Measurements from ENCODE around the gene CD84.

CD84 gene

DNA sequence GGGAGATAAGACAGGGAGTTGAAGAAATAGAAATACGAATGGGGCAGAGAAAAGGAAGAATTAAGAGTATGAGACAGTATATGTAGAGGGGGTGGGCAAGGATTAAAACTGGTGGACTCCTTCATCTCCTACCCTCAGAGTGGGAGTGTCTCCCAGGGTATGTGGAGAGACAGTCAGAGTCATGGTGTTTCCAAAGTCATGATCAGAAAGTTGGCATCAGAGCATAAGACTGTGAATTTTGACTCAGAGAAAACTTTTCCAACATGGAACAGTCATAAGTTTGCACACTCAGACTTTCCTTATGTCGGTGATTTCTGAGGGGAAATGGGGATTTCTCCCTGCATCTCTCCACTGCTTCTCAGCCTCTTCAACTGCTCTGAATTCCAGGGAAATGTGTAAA is 2.4 kb downstream of the CD84 start:
- no peak overlapping the region for H3K4me3 ChIP-seq (ENCODE audit: low read depth, low read length)
- TF ChIP-seq, protein P1, sequence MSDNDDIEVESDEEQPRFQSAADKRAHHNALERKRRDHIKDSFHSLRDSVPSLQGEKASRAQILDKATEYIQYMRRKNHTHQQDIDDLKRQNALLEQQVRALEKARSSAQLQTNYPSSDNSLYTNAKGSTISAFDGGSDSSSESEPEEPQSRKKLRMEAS (IDR thresholded peaks at IDR 0.05; ENCODE audit: low read depth, low read length) = no peak
- TF ChIP-seq MYC (IDR thresholded peaks at IDR 0.05; ENCODE audit: low read depth, low read length) = no peak
- no peak for DNase-seq (ENCODE audit: low read depth)

DNA sequence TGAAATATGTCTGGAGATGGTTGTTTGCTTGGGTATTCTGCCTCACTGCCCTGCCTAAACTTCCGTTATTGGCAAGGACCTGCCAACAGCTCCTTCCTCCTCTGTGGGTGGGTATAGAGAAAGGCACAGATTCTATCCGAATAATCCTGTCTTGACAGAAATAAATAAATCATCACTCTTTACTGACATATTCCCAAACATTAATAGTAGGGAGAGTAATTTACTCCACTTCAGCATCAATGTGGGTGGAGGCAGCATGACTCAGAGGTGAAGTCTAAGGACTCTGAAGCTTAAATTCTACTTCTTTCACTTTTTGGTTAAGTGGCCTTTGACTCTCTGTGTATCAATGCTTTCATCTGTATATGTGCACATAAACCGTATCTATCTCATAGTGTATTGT is 2.9 kb downstream of the CD84 start:
- TF ChIP-seq, protein P2, sequence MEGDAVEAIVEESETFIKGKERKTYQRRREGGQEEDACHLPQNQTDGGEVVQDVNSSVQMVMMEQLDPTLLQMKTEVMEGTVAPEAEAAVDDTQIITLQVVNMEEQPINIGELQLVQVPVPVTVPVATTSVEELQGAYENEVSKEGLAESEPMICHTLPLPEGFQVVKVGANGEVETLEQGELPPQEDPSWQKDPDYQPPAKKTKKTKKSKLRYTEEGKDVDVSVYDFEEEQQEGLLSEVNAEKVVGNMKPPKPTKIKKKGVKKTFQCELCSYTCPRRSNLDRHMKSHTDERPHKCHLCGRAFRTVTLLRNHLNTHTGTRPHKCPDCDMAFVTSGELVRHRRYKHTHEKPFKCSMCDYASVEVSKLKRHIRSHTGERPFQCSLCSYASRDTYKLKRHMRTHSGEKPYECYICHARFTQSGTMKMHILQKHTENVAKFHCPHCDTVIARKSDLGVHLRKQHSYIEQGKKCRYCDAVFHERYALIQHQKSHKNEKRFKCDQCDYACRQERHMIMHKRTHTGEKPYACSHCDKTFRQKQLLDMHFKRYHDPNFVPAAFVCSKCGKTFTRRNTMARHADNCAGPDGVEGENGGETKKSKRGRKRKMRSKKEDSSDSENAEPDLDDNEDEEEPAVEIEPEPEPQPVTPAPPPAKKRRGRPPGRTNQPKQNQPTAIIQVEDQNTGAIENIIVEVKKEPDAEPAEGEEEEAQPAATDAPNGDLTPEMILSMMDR (IDR thresholded peaks at IDR 0.05; ENCODE audit: low read depth, low read length) = no peak
- TF ChIP-seq MYC (IDR thresholded peaks at IDR 0.05; ENCODE audit: low read depth, low read length) (no peak), POLR2A (IDR thresholded peaks at IDR 0.05; ENCODE audit: extremely low read depth, insufficient read length) (no peak)
- TF ChIP-seq, protein P1 (IDR thresholded peaks at IDR 0.05; ENCODE audit: low read depth, low read length) = no peak
- DNase-seq (ENCODE audit: low read depth) = no peak
- H3K4me3 ChIP-seq (ENCODE audit: low read depth, low read length) = no peak overlapping the region

DNA sequence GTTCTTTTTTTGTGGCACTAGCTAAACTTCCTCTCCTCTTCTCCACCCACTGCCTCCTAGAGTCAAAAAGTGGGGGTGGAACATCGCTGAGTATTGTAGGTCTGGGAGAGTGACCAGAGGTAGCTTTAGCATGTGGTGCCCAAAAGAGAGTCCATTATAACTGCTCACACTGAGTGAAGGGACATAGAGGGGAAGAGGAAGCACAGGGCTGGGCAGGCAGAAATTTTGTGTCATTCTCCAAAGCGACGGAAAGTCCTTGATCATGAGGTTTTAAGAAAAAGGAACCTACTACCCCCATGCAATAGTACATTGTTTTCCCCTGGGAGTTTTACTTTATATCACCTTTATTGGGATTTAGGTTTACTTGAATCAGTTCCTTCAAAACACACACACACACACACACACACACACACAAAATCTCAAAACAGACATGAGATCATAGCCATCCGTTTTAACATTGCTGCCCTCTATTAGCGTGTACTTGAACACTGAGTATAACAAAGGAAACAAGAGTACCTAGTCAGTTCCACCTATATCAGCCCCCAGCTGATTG is 4.1 kb downstream of the CD84 start:
- DNase-seq (ENCODE audit: low read depth) = peak; percentile 83
- TF ChIP-seq MYC (IDR thresholded peaks at IDR 0.05; ENCODE audit: low read depth, low read length) = 0 out of 2 replicates have a peak, but pooled peaks have one; percentile 38
- TF ChIP-seq POLR2A (IDR thresholded peaks at IDR 0.05; ENCODE audit: extremely low read depth, insufficient read length) = peak; percentile 17
- TF ChIP-seq, protein P2 (IDR thresholded peaks at IDR 0.05; ENCODE audit: low read depth, low read length) = no peak
- TF ChIP-seq, protein P1 (IDR thresholded peaks at IDR 0.05; ENCODE audit: low read depth, low read length) = peak; percentile 28; the same call in 1 of the 2 replicates
- H3K4me3 ChIP-seq (ENCODE audit: low read depth, low read length) = peak overlapping the region; percentile 23

DNA sequence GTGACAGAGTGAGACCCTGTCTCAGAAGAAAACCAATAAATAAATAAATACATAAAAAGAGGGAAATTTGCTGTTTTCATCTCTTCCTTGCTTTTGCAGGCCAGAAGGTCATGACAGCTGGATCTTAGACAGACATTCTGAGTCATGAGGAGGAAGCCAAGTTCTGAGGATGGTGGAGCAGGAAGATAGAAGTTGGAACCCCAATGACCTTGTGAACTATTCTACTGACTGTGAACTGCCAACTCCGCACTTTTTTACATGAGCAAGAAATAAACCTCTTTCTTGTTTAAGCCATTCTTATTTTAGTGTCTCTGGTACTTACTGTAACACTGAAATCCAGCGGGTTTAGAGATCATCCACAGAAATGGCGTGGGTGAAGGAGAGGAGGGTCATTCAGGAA is 8.5 kb downstream of the CD84 start:
- H3K4me3 ChIP-seq (ENCODE audit: low read depth, low read length) = no peak overlapping the region
- TF ChIP-seq, protein P1 (IDR thresholded peaks at IDR 0.05; ENCODE audit: low read depth, low read length) = no peak
- TF ChIP-seq, protein P2 (IDR thresholded peaks at IDR 0.05; ENCODE audit: low read depth, low read length) = no peak
- TF ChIP-seq POLR2A (IDR thresholded peaks at IDR 0.05; ENCODE audit: extremely low read depth, insufficient read length) = no peak
- no peak for TF ChIP-seq MYC (IDR thresholded peaks at IDR 0.05; ENCODE audit: low read depth, low read length)
- DNase-seq (ENCODE audit: low read depth) = peak; percentile 26

DNA sequence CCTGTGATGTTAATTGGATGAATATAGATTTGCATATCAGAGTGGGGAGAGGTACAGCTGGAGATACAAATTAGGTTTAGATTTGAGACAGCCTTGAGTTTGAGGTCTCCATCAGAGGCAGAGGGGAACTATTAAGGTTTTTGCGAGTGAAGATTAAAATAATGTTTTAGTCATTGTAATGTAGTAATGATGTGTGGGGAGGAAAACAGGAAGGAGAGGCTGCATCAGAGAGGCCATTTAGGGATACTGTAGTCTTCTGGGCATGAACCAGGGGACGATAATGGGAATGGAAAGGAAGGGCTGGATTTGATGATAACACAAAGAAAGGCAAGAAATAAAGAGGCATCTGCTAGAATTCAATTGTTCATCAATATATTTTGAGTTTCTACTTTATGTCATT is 9.5 kb downstream of the CD84 start:
- peak; percentile 38 for DNase-seq (ENCODE audit: low read depth)
- no peak for TF ChIP-seq MYC (IDR thresholded peaks at IDR 0.05; ENCODE audit: low read depth, low read length)
- no peak for TF ChIP-seq POLR2A (IDR thresholded peaks at IDR 0.05; ENCODE audit: extremely low read depth, insufficient read length)
- TF ChIP-seq, protein P1 (IDR thresholded peaks at IDR 0.05; ENCODE audit: low read depth, low read length) = no peak
- TF ChIP-seq, protein P2 (IDR thresholded peaks at IDR 0.05; ENCODE audit: low read depth, low read length) = no peak
- no peak overlapping the region for H3K4me3 ChIP-seq (ENCODE audit: low read depth, low read length)

DNA sequence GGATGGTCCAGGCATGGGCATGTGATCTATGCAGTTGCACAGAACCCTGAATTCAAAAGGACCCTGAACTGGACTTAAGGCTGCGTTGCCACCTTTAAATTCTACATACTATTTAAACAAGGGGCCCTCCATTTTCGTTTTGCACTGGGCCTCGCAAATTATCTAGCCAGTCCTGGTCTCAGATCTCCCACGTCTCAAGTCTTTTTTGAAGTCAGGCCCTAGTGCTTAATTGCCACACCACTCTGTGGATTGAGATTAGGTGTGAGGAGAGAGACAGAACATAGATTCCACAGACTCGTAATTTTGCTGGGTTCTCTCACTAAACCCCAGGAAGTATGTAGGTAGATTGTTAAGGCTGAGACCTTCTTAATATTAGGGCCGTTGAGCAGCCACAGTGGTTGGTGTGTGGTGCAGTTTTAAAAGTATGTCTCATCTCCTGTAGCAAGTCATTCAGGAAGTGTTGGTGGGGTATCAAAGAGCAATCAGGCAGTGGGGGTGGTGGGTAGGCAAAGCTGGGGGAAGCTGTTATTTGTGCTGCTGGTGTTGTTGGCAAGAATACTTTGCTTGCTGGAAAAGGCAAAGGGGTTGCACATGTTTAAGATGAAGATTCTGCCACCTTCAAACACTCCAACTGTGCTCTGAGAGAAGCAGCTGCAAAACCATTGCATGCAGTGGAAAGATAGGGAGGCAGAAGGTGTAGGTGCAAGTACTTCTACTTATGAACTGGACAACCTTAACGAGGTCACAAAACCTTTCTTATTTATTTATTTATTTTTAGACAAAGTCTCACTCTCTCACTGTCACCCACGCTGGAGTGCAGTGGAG is 11.2 kb downstream of the CD84 start:
- TF ChIP-seq, protein P1 (IDR thresholded peaks at IDR 0.05; ENCODE audit: low read depth, low read length) = peak; percentile 66
- TF ChIP-seq POLR2A (IDR thresholded peaks at IDR 0.05; ENCODE audit: extremely low read depth, insufficient read length) (peak; percentile 24), MYC (IDR thresholded peaks at IDR 0.05; ENCODE audit: low read depth, low read length) (peak; percentile 66)
- TF ChIP-seq, protein P2 (IDR thresholded peaks at IDR 0.05; ENCODE audit: low read depth, low read length) = no peak
- peak; percentile 88 for DNase-seq (ENCODE audit: low read depth)
- no peak overlapping the region for H3K4me3 ChIP-seq (ENCODE audit: low read depth, low read length)
